T-cell (primary cell): ENCODE measurements around the gene CEP192. TPM values are rescaled to one million over a fixed set of nuclear protein-coding genes. Genes with fewer than 3 reads are reported as not detected.

Experiments
- ATAC-seq, 4 experiments: fragments of 200-7000 bp in 3 of 4; fragments of 150-1000 bp in 1 of 4; cut with Tn5 transposase; replicated peaks in 1 of 4; 1 replicate in 3 of 4; 2 replicates in 1 of 4; pipeline ENCODE4 v1.10.0; 2021; ENCODE audit warnings: moderate library complexity in 3 of 4, mild to moderate bottlenecking in 2 of 4, moderate number of reproducible peaks in 1 of 4
- CTCF ChIA-PET, 2 donors: fragments of 300-600 bp; sonication (Branson Sonifier 250); formaldehyde crosslinking; loops; one replicate each; lab custom pipeline; 2022; ENCODE audit warnings: antibody characterized with exemption in 2 of 2; lab: Charles Lee
- POLR2A ChIA-PET, 2 donors: fragments of 300-600 bp; sonication (Branson Sonifier 250); formaldehyde crosslinking; loops; one replicate each; lab custom pipeline; 2022; ENCODE audit warnings: antibody characterized with exemption in 2 of 2; lab: Charles Lee
- DNase-seq, 35 experiments: peaks; one replicate each; pipeline versions ENCODE4 v3.0.0 to v3.0.0-alpha.2; 2013 to 2023
- H3K27ac ChIP-seq: one replicate; pipeline ENCODE4 v1.5.1; 2013; ENCODE audit warnings: low read length
- H3K27me3 ChIP-seq, 2 experiments: replicated peaks in 1 of 2; 1 replicate in 1 of 2; 2 replicates in 1 of 2; pipeline versions ENCODE4 v1.6.1 to v1.7.0; 2013; ENCODE audit warnings: low read length in 1 of 2, mixed read lengths in 1 of 2; ENCODE audit not compliant: control insufficient read depth in 2 of 2, insufficient read depth in 2 of 2; ENCODE audit errors: extremely low read depth in 1 of 2
- H3K36me3 ChIP-seq, 2 donors: 1 replicate in 1 of 2; 2 replicates in 1 of 2; pipeline versions ENCODE4 v1.6.1 to v1.7.0; 2013; ENCODE audit warnings: low read length in 1 of 2; ENCODE audit not compliant: control insufficient read depth in 2 of 2, insufficient read depth in 1 of 2; ENCODE audit errors: extremely low read depth in 1 of 2
- H3K4me1 ChIP-seq, 2 experiments: 1 replicate in 1 of 2; 2 replicates in 1 of 2; pipeline versions ENCODE4 v1.6.1 to v1.7.0; 2013; ENCODE audit warnings: low read length in 2 of 2, mixed read lengths in 1 of 2; ENCODE audit not compliant: insufficient read depth in 2 of 2, control insufficient read depth in 1 of 2; ENCODE audit errors: extremely low read depth in 1 of 2
- H3K4me3 ChIP-seq, 2 donors: 1 replicate in 1 of 2; 2 replicates in 1 of 2; pipeline versions ENCODE4 v1.5.1 to v1.7.0; 2013; ENCODE audit warnings: mild to moderate bottlenecking in 2 of 2, low read length in 1 of 2, moderate library complexity in 1 of 2; ENCODE audit not compliant: control insufficient read depth in 1 of 2; ENCODE audit errors: extremely low read depth in 1 of 2
- H3K9me3 ChIP-seq: 2 replicates; pipeline ENCODE4 v1.7.0; 2013
- H3K27ac Mint-ChIP-seq, 2 donors: one replicate each; pipeline ENCODE4 v1.8.0; 2020 to 2021; ENCODE audit warnings: mild to moderate bottlenecking in 2 of 2, mixed read lengths in 2 of 2
- H3K27me3 Mint-ChIP-seq, 2 donors: one replicate each; pipeline ENCODE4 v1.8.0; 2021 to 2022; ENCODE audit warnings: mixed read lengths in 2 of 2
- H3K36me3 Mint-ChIP-seq: one replicate; pipeline ENCODE4 v1.8.0; 2021; ENCODE audit warnings: mixed read lengths
- H3K4me1 Mint-ChIP-seq, 3 donors: one replicate each; pipeline ENCODE4 v1.8.0; 2020 to 2022; ENCODE audit warnings: mixed read lengths in 3 of 3, mild to moderate bottlenecking in 1 of 3
- H3K4me3 Mint-ChIP-seq, 3 donors: one replicate each; pipeline ENCODE4 v1.8.0; 2020 to 2022; ENCODE audit warnings: mild to moderate bottlenecking in 3 of 3, mixed read lengths in 3 of 3, moderate library complexity in 3 of 3
- H3K9me3 Mint-ChIP-seq, 3 donors: one replicate each; pipeline ENCODE4 v1.8.0; 2020 to 2022; ENCODE audit warnings: mixed read lengths in 3 of 3
- WGBS: methylation state at CpG from one replicate; pipeline ENCODE4 v1.1.5; 2013; ENCODE audit warnings: missing lambda C conversion rate; ENCODE audit not compliant: insufficient coverage; 5-methylcytosine and 5-hydroxymethylcytosine counted together
- total RNA-seq, 35 experiments: library from RNA in 6 of 35; stranded (reverse) in 6 of 35; fragments of 120-200 nt in 1 of 35; gene quantifications; one replicate each; pipeline versions ENCODE4 v1.2.1 to v1.2.4 and lab custom pipeline; 2013 to 2026

The CEP192 gene
- total RNA-seq, 5 donors from 2014 or later (not counting 1 experiment from before 2014, with no cell fraction given): 28.9 to 37.2 (median 32.9) TPM

DNA sequence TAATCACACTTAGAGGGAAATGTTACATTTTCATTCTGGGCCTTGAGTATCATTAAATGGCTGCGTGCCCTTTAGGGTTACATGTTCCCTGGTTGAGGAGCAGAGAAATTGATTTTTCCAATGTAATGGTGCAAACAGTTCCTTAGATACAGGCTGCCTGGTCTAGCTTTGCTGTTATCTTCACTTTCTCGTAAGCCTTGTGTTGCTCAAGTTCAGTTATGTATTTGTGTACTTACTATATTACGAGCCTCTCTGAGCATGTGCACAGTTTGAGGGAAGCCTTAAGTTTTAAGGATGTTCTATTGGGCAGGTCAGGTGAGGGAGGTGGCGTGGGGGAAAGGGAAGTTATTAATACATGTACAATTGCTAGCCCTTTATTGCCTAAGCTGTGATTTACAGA, 23.7 kb downstream of the CEP192 start:
- H3K9me3 Mint-ChIP-seq: no peaks in the 10 kb centered on the region
- CTCF ChIA-PET: no interaction called here
- Histone ChIP-seq H3K36me3 (peaks cover 10 to 69% of the 10 kb centered on the region in 2 donors), H3K27ac (no peak overlapping the region), H3K27me3 (no peaks in the 10 kb centered on the region), H3K9me3 (no peaks in the 10 kb centered on the region), H3K4me1 (no peaks in the 10 kb centered on the region), H3K4me3 (no peak overlapping the region)
- ATAC-seq: no peak
- WGBS: 67% methylated on average over 3 of the region's 4 CpGs
- no peak overlapping the region for H3K4me3 Mint-ChIP-seq
- POLR2A ChIA-PET: no interaction called here
- no peaks in the 10 kb centered on the region for H3K27me3 Mint-ChIP-seq
- H3K27ac Mint-ChIP-seq: no peak overlapping the region
- DNase-seq: no peak
- H3K4me1 Mint-ChIP-seq: peaks cover 0 to 5% (median 2%) of the 10 kb centered on the region in 3 donors
- peaks cover 68% of the 10 kb centered on the region for H3K36me3 Mint-ChIP-seq

DNA sequence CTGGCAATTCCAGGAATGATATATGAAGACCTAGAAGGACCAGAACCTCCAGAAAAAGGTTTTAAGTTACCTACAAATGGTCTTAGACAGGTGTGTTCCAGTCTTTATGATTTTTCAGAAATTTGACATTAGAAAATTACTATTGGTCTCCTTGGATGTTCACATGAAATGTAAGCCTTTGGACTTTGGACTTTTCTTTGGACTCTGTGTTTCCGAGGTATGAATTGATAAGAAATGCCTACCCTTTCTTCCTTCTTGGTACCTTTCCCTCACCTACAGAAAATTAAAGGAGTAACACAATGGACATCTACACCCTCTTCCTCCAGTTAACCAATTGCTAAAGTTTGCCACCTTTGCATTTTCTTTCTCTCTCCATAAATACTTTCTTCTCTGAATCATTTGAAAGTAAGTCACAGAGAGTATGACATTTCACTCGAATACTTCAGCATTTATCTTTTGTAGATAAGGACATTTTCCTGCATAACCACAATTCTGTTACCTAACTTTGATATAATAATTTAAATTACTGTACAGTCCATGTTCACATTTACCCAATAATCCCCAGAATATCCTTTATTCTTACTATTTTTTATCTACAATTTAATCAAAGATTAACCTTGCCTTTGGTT, 26.2 kb downstream of the CEP192 start:
- Mint-ChIP-seq H3K36me3 (peaks cover 82% of the 10 kb centered on the region), H3K4me3 (no peak overlapping the region), H3K9me3 (no peaks in the 10 kb centered on the region), H3K4me1 (peaks cover 0 to 16% (median 12%) of the 10 kb centered on the region in 3 donors), H3K27me3 (no peaks in the 10 kb centered on the region), H3K27ac (peak overlapping the region in 1 of 2 donors; percentile 10)
- no peak overlapping the region for H3K27ac ChIP-seq
- POLR2A ChIA-PET: no interaction called here
- no peak overlapping the region for H3K4me3 ChIP-seq
- no peaks in the 10 kb centered on the region for H3K9me3 ChIP-seq
- H3K4me1 ChIP-seq: no peaks in the 10 kb centered on the region
- H3K27me3 ChIP-seq: no peaks in the 10 kb centered on the region
- CTCF ChIA-PET: no interaction called here
- H3K36me3 ChIP-seq: peaks cover 10 to 68% of the 10 kb centered on the region in 2 donors
- DNase-seq (no peak), ATAC-seq (no peak)
- no CpG with 5 or more reads among the region's 2 CpGs for WGBS

DNA sequence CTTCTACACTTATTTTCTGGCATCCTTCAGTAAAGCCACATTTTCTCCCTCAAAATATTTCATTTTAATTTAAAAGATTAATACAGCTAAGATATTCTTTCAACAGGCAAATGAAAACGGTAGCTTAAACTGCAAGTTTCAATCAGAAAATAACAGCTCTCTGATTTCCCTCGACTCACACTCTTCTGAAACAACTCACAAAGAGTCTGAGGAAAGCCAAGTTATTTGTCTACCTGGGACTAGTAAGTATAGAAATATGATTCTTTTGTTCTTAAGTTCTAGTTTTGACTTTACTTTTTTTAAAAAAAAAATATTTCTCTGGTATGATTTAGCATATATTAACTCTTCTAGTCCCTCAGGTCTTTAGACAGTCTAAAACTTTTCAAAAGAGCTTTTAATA, 27.2 kb downstream of the CEP192 start:
- Histone ChIP-seq H3K4me3 (no peak overlapping the region), H3K36me3 (peaks cover 10 to 61% of the 10 kb centered on the region in 2 donors), H3K27ac (no peak overlapping the region), H3K9me3 (no peaks in the 10 kb centered on the region), H3K27me3 (no peaks in the 10 kb centered on the region), H3K4me1 (no peaks in the 10 kb centered on the region)
- Mint-ChIP-seq H3K9me3 (peaks cover 0 to 3% (median 0%) of the 10 kb centered on the region in 3 donors), H3K36me3 (peaks cover 82% of the 10 kb centered on the region), H3K27me3 (no peaks in the 10 kb centered on the region), H3K4me1 (peaks cover 0 to 19% (median 12%) of the 10 kb centered on the region in 3 donors), H3K4me3 (no peak overlapping the region), H3K27ac (no peak overlapping the region)
- ChIA-PET POLR2A (interaction anchor here (0.5 to 0.7 kb wide), 2 partner anchors 437 to 1123 kb away, joined by 3 read pairs; no protein-coding TSS in a partner anchor), CTCF (no interaction called here)
- ATAC-seq: no peak
- no peak for DNase-seq
- no CpG with 5 or more reads among the region's 2 CpGs for WGBS

DNA sequence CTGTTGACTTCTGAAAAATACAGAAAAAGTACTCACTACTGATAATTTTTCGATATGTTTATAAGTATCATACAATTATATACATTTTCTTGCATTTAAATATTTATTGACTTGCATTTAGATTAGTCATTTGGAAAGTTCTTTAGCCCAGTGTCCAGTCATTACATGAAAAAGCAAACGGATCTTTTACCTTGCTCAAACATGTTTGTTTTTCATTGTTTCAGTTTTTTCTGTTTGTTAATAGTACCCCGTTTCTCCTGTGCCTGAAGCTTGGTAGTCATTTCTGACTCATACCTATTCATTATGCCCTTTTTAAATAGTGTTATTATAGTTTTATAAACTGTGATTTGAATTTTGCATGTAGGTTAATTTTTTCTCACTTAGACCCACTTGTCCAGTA, 28.1 kb downstream of the CEP192 start:
- ChIA-PET POLR2A (no interaction called here), CTCF (no interaction called here)
- Histone ChIP-seq H3K9me3 (no peaks in the 10 kb centered on the region), H3K4me1 (no peaks in the 10 kb centered on the region), H3K4me3 (no peak overlapping the region), H3K36me3 (peaks cover 10 to 61% of the 10 kb centered on the region in 2 donors), H3K27ac (no peak overlapping the region), H3K27me3 (no peaks in the 10 kb centered on the region)
- Mint-ChIP-seq H3K4me3 (no peak overlapping the region), H3K4me1 (peaks cover 6 to 19% (median 12%) of the 10 kb centered on the region in 3 donors), H3K9me3 (peaks cover 0 to 3% (median 0%) of the 10 kb centered on the region in 3 donors), H3K36me3 (peaks cover 84% of the 10 kb centered on the region), H3K27ac (no peak overlapping the region), H3K27me3 (no peaks in the 10 kb centered on the region)
- ATAC-seq: no peak
- no peak for DNase-seq
- no CpG with 5 or more reads among the region's 3 CpGs for WGBS

DNA sequence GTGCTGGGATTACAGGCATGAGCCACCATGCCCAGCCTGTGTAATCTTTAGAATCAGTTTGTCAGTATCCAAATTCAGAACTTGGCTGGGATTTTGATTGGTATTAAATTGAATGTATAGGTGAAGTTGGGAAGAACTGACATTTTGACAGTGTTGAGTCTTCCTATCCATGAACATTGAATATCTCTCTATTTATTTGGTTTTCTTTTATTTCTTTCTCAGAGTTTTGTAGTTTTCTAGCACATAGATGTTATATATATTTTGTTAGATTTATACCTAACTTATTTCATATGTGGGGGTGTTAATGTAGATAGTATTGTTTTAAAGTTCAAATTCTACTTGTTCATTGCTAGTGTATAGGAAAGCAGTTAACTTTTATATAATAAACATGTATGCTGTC, 31.5 kb downstream of the CEP192 start:
- Mint-ChIP-seq H3K4me3 (no peak overlapping the region), H3K36me3 (peaks cover 69% of the 10 kb centered on the region), H3K4me1 (peaks cover 6 to 20% (median 17%) of the 10 kb centered on the region in 3 donors), H3K27me3 (no peaks in the 10 kb centered on the region), H3K9me3 (peaks cover 0 to 3% (median 0%) of the 10 kb centered on the region in 3 donors), H3K27ac (peak overlapping the region in 1 of 2 donors; percentile 46)
- DNase-seq: no peak
- ATAC-seq: no peak
- Histone ChIP-seq H3K4me1 (no peaks in the 10 kb centered on the region), H3K9me3 (no peaks in the 10 kb centered on the region), H3K27ac (no peak overlapping the region), H3K27me3 (no peaks in the 10 kb centered on the region), H3K4me3 (no peak overlapping the region), H3K36me3 (peaks cover 0 to 58% of the 10 kb centered on the region in 2 donors)
- ChIA-PET CTCF (no interaction called here), POLR2A (no interaction called here)

DNA sequence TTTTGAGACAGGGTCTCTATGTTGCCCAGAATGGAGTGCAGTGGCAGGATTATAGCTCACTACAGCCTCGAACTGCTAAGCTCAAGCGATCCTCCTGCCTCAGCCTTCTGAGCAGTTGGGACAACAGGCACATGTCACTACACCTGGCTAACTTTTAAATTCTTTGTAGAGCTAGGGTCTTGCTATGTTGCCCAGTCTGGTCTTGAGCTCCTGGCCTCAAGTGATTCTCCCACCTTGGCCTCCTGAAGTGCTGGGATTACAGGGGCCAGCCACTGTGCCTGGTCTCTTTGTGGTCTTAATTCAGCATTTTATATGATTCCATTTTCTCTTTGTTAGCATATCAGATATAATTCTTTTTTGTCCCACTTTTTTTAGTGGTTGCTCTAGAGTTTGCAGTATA, 34.1 kb downstream of the CEP192 start:
- Mint-ChIP-seq H3K27me3 (no peaks in the 10 kb centered on the region), H3K9me3 (peaks cover 0 to 3% (median 0%) of the 10 kb centered on the region in 3 donors), H3K36me3 (peaks cover 59% of the 10 kb centered on the region), H3K27ac (no peak overlapping the region), H3K4me1 (peaks cover 6 to 12% (median 12%) of the 10 kb centered on the region in 3 donors), H3K4me3 (no peak overlapping the region)
- no peak overlapping the region for H3K27ac ChIP-seq
- ATAC-seq: no peak
- DNase-seq: no peak
- 100% methylated on average over 2 of the region's 2 CpGs for WGBS
- no peak overlapping the region for H3K4me3 ChIP-seq
- ChIA-PET POLR2A (no interaction called here), CTCF (no interaction called here)
- no peaks in the 10 kb centered on the region for H3K27me3 ChIP-seq
- peaks cover 0 to 55% of the 10 kb centered on the region in 2 donors for H3K36me3 ChIP-seq
- no peaks in the 10 kb centered on the region for H3K4me1 ChIP-seq
- H3K9me3 ChIP-seq: no peaks in the 10 kb centered on the region
